Measurements from ENCODE around the gene HOXA7. TPM values are rescaled to one million over a fixed set of nuclear protein-coding genes. Genes with fewer than 3 reads are reported as not detected.
A peak's percentile ranks its signal among the peaks of the same experiment; 100 is the strongest.

HOXA7 gene
- total and polyA plus RNA-seq, 7 donors = 2.9 to 10.2 (median 6.2) TPM

- no peaks in the 10 kb centered on the region for H3K9me3 ChIP-seq
- intact Hi-C loops (cut with DNase I) = no loop called here
- TF ChIP-seq CTCF (IDR thresholded peaks at IDR 0.05) = no peak
- peaks cover 17% of the 10 kb centered on the region for H3K4me1 ChIP-seq
- H3K27ac ChIP-seq = peak overlapping the region; percentile 92
- H3K4me3 ChIP-seq = peak overlapping the region; percentile 79
- no peaks in the 10 kb centered on the region for H3K27me3 ChIP-seq (ENCODE audit: insufficient read depth in 3 of 3, low read length in 2 of 3)
- 26 to 35% (median 31%) methylated on average over 11 of the region's 11 CpGs for WGBS, 3 donors
- DNase-seq = no peak
- no peaks in the 10 kb centered on the region for H3K36me3 ChIP-seq (ENCODE audit: insufficient read depth in 1 of 2, low read depth in 1 of 2)
- ATAC-seq = no peak
Observed at GRCh38 chr7:27170426-27171324, 14.2 kb upstream of the HOXA7 start.

- Histone ChIP-seq H3K4me1 (peaks cover 14% of the 10 kb centered on the region), H3K27ac (peak overlapping the region; percentile 92)
- 3 to 6% (median 4%) methylated on average over 22 to 46 of the region's 46 CpGs for WGBS, 3 donors
Observed at GRCh38 chr7:27169658-27170425, 13.4 kb upstream of the HOXA7 start.

GRCh38 chr7:27168265-27168947 is 11.9 kb upstream of the HOXA7 start:
- Histone ChIP-seq H3K27ac (peak overlapping the region; percentile 92), H3K27me3 (ENCODE audit: insufficient read depth in 3 of 3, low read length in 2 of 3) (no peaks in the 10 kb centered on the region), H3K4me3 (peak overlapping the region; percentile 79), H3K9me3 (no peaks in the 10 kb centered on the region), H3K36me3 (ENCODE audit: insufficient read depth in 1 of 2, low read depth in 1 of 2) (no peaks in the 10 kb centered on the region), H3K4me1 (peaks cover 17% of the 10 kb centered on the region)
- intact Hi-C loops (cut with DNase I) = loop anchor here (5.0 to 10.0 kb wide), 3 partner anchors 964 to 1604 kb away; partner anchors contain the start of genes CBX3 (in 1 of the 2) and HNRNPA2B1 (in 1 of the 2)
- no peak for TF ChIP-seq CTCF (IDR thresholded peaks at IDR 0.05)
- 20 to 26% (median 21%) methylated on average over 25 of the region's 25 CpGs for WGBS, 3 donors
- DNase-seq (peak in 1 of 2 donors; percentile 88), ATAC-seq (peak in 3 of 4 donors; percentile 26 to 47 (median 37))

More at GRCh38 chr7:27169658-27170425, 13.4 kb upstream of the HOXA7 start:
- Histone ChIP-seq H3K9me3 (no peaks in the 10 kb centered on the region), H3K27me3 (ENCODE audit: insufficient read depth in 3 of 3, low read length in 2 of 3) (no peaks in the 10 kb centered on the region), H3K4me3 (peak overlapping the region; percentile 79), H3K36me3 (ENCODE audit: insufficient read depth in 1 of 2, low read depth in 1 of 2) (no peaks in the 10 kb centered on the region)
- intact Hi-C loops (cut with DNase I) = loop anchor here (1.0 to 10.0 kb wide), 4 partner anchors 965 to 1605 kb away; partner anchors contain the start of genes CBX3 (in 1 of the 2) and HNRNPA2B1 (in 1 of the 2)
- DNase-seq (peak in 1 of 2 donors; percentile 70), ATAC-seq (no peak)
- no peak for TF ChIP-seq CTCF (IDR thresholded peaks at IDR 0.05)

- DNase-seq (no peak), ATAC-seq (no peak)
- Histone ChIP-seq H3K36me3 (ENCODE audit: insufficient read depth in 1 of 2, low read depth in 1 of 2) (no peaks in the 10 kb centered on the region), H3K9me3 (no peaks in the 10 kb centered on the region), H3K4me1 (peaks cover 22% of the 10 kb centered on the region), H3K4me3 (peak overlapping the region; percentile 79), H3K27me3 (ENCODE audit: insufficient read depth in 3 of 3, low read length in 2 of 3) (no peaks in the 10 kb centered on the region), H3K27ac (peak overlapping the region; percentile 92)
- intact Hi-C loops (cut with DNase I) = loop anchor here (5.0 to 10.0 kb wide), 3 partner anchors 963 to 1603 kb away; partner anchors contain the start of genes CBX3 (in 1 of the 2) and HNRNPA2B1 (in 1 of the 2)
- TF ChIP-seq CTCF (IDR thresholded peaks at IDR 0.05) = no peak
- 18 to 45% (median 29%) methylated on average over 4 of the region's 4 CpGs for WGBS, 3 donors
Observed at GRCh38 chr7:27167916-27168264, 11.4 kb upstream of the HOXA7 start.
